ENCODE data around the gene SF1. TPM values are rescaled to one million over a fixed set of nuclear protein-coding genes. Genes with fewer than 3 reads are reported as not detected.

The SF1 gene
- polyA plus RNA-seq, 1 of the 3 experiments (the other 2 are of a cell fraction), result 66.3 TPM

DNA sequence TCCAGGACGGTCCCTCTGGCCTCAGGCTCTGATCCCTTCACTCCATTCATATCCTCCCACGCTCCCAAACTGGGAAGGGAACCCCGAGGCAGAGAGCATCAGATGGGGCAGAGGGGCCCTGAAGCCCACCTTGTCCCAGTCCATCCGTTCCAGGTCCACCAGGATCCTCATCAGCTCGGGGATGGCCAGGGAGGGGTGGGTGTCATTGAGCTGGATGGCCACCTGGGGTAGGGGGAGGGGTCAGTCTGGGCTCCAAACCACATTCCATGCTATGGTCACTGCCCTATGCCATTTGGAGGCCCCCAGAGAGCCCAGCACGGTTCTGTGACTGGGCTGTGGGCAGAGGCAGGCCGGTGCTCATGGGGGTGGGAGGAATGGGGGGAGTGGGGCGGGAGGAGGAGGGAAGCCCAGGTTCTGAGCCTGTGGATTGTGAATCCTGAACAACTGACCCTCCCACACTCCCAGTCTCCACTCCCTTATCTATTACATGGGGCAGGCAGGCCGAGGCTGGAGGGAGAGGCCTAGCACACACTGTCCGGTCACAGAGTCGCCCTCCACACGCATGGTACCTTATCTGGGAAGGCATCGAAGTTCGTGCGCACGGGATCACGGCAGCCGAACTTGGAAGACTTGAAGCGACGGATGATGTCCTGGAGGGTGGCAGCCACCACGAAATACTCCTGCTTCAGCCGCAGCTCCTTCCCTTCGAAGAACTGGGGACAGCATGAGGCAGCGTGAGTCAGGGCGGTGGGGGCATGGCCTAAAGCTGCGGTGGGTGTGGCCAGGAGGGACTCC is 24.0 kb downstream of the SF1 start:
- 89% methylated on average over 24 of the region's 26 CpGs for WGBS (ENCODE audit: low lambda C conversion rate)
- no peaks in the 10 kb centered on the region for H3K9me3 ChIP-seq
- CTCF ChIA-PET, result interaction anchor here (1.3 to 3.4 kb wide), 3 partner anchors 10 to 14 kb away, joined by 6 to 15 read pairs (median 10); partner anchors contain the start of gene RASGRP2
- no peak for DNase-seq
- H3K4me3 ChIP-seq (ENCODE audit: low read depth in 2 of 2, low read length in 1 of 2), result no peak overlapping the region
- peaks cover 0 to 2% of the 10 kb centered on the region in 2 experiments; a peak in 1 of 4 replicates for H3K4me1 ChIP-seq (ENCODE audit: control insufficient read depth in 1 of 2, insufficient read depth in 2 of 2, low read depth in 1 of 2, low read length in 1 of 2)
- no peaks in the 10 kb centered on the region for H3K79me2 ChIP-seq (ENCODE audit: insufficient read depth)
- H3K27me3 ChIP-seq (ENCODE audit: insufficient read depth), result no peaks in the 10 kb centered on the region
- no peak overlapping the region for H3K4me2 ChIP-seq
- H3F3A ChIP-seq (replicated peaks; ENCODE audit: insufficient read depth), result peaks cover 3% of the 10 kb centered on the region
- H4K20me1 ChIP-seq (ENCODE audit: insufficient read depth), result no peaks in the 10 kb centered on the region
- POLR2A ChIA-PET, result no interaction called here
- no peak overlapping the region for H3K27ac ChIP-seq (ENCODE audit: low read depth in 2 of 2, low read length in 1 of 2)
- H3K9me2 ChIP-seq, result no peaks in the 10 kb centered on the region
- H3K36me3 ChIP-seq (replicated peaks in 1 of 2; ENCODE audit: control insufficient read depth in 1 of 2, insufficient read depth in 2 of 2, low read length in 1 of 2), result no peaks in the 10 kb centered on the region
- TF ChIP-seq NRF1 (IDR thresholded peaks at IDR 0.05; ENCODE audit: low read depth, low read length) (no peak), EZH2phosphoT487 (IDR thresholded peaks at IDR 0.05; ENCODE audit: borderline replicate concordance, low read depth) (no peak), TCF12 (IDR thresholded peaks at IDR 0.05) (no peak), RAD21 (IDR thresholded peaks at IDR 0.05; ENCODE audit: low read length) (no peak)
- TF ChIP-seq, protein P1, sequence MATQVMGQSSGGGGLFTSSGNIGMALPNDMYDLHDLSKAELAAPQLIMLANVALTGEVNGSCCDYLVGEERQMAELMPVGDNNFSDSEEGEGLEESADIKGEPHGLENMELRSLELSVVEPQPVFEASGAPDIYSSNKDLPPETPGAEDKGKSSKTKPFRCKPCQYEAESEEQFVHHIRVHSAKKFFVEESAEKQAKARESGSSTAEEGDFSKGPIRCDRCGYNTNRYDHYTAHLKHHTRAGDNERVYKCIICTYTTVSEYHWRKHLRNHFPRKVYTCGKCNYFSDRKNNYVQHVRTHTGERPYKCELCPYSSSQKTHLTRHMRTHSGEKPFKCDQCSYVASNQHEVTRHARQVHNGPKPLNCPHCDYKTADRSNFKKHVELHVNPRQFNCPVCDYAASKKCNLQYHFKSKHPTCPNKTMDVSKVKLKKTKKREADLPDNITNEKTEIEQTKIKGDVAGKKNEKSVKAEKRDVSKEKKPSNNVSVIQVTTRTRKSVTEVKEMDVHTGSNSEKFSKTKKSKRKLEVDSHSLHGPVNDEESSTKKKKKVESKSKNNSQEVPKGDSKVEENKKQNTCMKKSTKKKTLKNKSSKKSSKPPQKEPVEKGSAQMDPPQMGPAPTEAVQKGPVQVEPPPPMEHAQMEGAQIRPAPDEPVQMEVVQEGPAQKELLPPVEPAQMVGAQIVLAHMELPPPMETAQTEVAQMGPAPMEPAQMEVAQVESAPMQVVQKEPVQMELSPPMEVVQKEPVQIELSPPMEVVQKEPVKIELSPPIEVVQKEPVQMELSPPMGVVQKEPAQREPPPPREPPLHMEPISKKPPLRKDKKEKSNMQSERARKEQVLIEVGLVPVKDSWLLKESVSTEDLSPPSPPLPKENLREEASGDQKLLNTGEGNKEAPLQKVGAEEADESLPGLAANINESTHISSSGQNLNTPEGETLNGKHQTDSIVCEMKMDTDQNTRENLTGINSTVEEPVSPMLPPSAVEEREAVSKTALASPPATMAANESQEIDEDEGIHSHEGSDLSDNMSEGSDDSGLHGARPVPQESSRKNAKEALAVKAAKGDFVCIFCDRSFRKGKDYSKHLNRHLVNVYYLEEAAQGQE (IDR thresholded peaks at IDR 0.05; ENCODE audit: low read depth, low read length), result no peak
- no peak overlapping the region for H3K9ac ChIP-seq
- H2AFZ ChIP-seq (ENCODE audit: low read depth), result no peak overlapping the region

DNA sequence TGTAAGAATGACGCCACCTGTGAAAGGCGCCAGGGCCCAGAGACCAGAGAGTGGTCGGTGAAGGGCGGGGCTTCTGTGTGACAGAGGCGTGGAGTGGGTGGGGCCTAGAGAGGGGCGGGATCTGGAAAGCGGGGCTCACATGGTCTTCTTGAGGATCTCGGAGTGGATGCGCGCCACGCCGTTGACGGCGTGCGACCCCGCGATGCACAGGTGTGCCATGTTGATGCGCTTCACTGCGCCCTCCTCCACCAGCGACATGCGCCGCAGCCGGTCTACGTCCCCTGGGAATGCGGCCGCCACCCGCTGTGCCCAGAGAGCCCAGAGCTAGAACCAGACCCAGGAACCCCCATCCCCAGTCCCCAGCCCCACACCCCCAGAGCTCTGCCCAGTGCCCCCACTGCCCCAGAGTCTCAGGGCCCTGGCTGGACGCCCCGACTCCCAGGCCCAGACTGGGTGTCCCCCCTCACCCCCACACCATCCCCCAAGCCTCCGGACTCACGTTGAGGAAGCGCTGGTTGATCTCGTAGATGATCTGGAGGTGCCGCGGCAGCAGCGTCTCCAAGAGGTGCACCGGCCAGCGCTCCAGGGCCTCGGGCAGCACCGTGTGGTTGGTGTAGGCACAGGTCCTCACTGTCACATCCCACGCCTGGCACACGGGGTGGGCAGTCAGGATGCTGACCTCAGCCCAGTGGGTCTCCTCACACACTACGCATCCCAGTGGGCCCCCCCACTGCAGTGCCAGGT is 24.8 kb downstream of the SF1 start:
- H3K9me3 ChIP-seq, result no peaks in the 10 kb centered on the region
- DNase-seq, result no peak
- H3K9ac ChIP-seq, result no peak overlapping the region
- no peaks in the 10 kb centered on the region for H3K36me3 ChIP-seq (replicated peaks in 1 of 2; ENCODE audit: control insufficient read depth in 1 of 2, insufficient read depth in 2 of 2, low read length in 1 of 2)
- H3K4me1 ChIP-seq (ENCODE audit: control insufficient read depth in 1 of 2, insufficient read depth in 2 of 2, low read depth in 1 of 2, low read length in 1 of 2), result no peaks in the 10 kb centered on the region; a peak in 1 of 4 replicates
- H4K20me1 ChIP-seq (ENCODE audit: insufficient read depth), result no peaks in the 10 kb centered on the region
- H3K79me2 ChIP-seq (ENCODE audit: insufficient read depth), result no peaks in the 10 kb centered on the region
- no peaks in the 10 kb centered on the region for H3K9me2 ChIP-seq
- no peak overlapping the region for H3K27ac ChIP-seq (ENCODE audit: low read depth in 2 of 2, low read length in 1 of 2)
- WGBS (ENCODE audit: low lambda C conversion rate), result 95% methylated on average over 27 of the region's 43 CpGs
- no peak overlapping the region for H3K4me2 ChIP-seq
- no peak overlapping the region for H2AFZ ChIP-seq (ENCODE audit: low read depth)
- H3F3A ChIP-seq (replicated peaks; ENCODE audit: insufficient read depth), result peaks cover 11% of the 10 kb centered on the region
- no peak overlapping the region for H3K4me3 ChIP-seq (ENCODE audit: low read depth in 2 of 2, low read length in 1 of 2)
- no peaks in the 10 kb centered on the region for H3K27me3 ChIP-seq (ENCODE audit: insufficient read depth)
- ChIA-PET POLR2A (no interaction called here), CTCF (interaction anchor here (2.8 to 3.4 kb wide), 2 partner anchors 10 to 15 kb away, joined by 10 to 15 read pairs; partner anchors contain the start of gene RASGRP2)
- TF ChIP-seq, protein P2, sequence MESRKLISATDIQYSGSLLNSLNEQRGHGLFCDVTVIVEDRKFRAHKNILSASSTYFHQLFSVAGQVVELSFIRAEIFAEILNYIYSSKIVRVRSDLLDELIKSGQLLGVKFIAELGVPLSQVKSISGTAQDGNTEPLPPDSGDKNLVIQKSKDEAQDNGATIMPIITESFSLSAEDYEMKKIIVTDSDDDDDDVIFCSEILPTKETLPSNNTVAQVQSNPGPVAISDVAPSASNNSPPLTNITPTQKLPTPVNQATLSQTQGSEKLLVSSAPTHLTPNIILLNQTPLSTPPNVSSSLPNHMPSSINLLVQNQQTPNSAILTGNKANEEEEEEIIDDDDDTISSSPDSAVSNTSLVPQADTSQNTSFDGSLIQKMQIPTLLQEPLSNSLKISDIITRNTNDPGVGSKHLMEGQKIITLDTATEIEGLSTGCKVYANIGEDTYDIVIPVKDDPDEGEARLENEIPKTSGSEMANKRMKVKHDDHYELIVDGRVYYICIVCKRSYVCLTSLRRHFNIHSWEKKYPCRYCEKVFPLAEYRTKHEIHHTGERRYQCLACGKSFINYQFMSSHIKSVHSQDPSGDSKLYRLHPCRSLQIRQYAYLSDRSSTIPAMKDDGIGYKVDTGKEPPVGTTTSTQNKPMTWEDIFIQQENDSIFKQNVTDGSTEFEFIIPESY (IDR thresholded peaks at IDR 0.05; ENCODE audit: borderline replicate concordance, low read depth), result no peak
- no peak for TF ChIP-seq RXRA (IDR thresholded peaks at IDR 0.05; ENCODE audit: borderline replicate concordance, low read depth)
- TF ChIP-seq, protein P3, sequence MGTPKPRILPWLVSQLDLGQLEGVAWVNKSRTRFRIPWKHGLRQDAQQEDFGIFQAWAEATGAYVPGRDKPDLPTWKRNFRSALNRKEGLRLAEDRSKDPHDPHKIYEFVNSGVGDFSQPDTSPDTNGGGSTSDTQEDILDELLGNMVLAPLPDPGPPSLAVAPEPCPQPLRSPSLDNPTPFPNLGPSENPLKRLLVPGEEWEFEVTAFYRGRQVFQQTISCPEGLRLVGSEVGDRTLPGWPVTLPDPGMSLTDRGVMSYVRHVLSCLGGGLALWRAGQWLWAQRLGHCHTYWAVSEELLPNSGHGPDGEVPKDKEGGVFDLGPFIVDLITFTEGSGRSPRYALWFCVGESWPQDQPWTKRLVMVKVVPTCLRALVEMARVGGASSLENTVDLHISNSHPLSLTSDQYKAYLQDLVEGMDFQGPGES (IDR thresholded peaks at IDR 0.05; ENCODE audit: low read depth, low read length), result no peak
- TF ChIP-seq GABPA (IDR thresholded peaks at IDR 0.05; ENCODE audit: low read depth), result no peak
- TF ChIP-seq, protein P4, sequence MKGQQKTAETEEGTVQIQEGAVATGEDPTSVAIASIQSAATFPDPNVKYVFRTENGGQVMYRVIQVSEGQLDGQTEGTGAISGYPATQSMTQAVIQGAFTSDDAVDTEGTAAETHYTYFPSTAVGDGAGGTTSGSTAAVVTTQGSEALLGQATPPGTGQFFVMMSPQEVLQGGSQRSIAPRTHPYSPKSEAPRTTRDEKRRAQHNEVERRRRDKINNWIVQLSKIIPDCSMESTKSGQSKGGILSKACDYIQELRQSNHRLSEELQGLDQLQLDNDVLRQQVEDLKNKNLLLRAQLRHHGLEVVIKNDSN (IDR thresholded peaks at IDR 0.05; ENCODE audit: borderline replicate concordance, low read depth), result no peak
- TF ChIP-seq SMC3 (IDR thresholded peaks at IDR 0.05; ENCODE audit: low read depth, low read length), result no peak
- no peak for TF ChIP-seq EP300 (IDR thresholded peaks at IDR 0.05; ENCODE audit: borderline replicate concordance in 1 of 2, low read depth in 1 of 2, low read length in 1 of 2)
- TF ChIP-seq, protein P5, sequence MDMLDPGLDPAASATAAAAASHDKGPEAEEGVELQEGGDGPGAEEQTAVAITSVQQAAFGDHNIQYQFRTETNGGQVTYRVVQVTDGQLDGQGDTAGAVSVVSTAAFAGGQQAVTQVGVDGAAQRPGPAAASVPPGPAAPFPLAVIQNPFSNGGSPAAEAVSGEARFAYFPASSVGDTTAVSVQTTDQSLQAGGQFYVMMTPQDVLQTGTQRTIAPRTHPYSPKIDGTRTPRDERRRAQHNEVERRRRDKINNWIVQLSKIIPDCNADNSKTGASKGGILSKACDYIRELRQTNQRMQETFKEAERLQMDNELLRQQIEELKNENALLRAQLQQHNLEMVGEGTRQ (IDR thresholded peaks at IDR 0.05; ENCODE audit: borderline replicate concordance, low read depth, low read length), result no peak
- TF ChIP-seq, protein P6, sequence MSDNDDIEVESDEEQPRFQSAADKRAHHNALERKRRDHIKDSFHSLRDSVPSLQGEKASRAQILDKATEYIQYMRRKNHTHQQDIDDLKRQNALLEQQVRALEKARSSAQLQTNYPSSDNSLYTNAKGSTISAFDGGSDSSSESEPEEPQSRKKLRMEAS (IDR thresholded peaks at IDR 0.05; ENCODE audit: low read depth), result no peak
- TF ChIP-seq MXI1 (IDR thresholded peaks at IDR 0.05; ENCODE audit: low read depth, low read length), result no peak
- no peak for TF ChIP-seq JUND (IDR thresholded peaks at IDR 0.05)

Data from SK-N-SH (cell line).